Naive thymus-derived CD8-positive, alpha-beta T cell (primary cell): ENCODE measurements around the gene LRRC42. TPM values are rescaled to one million over a fixed set of nuclear protein-coding genes. Genes with fewer than 3 reads are reported as not detected.

Experiments
- ATAC-seq, 2 donors: fragments of 150-1000 bp; cut with Tn5 transposase in 1 of 2; sonication (Bioruptor Pico), chemical (Tn5 transposase) in 1 of 2; 1 replicate in 1 of 2; 2 replicates in 1 of 2; pipeline ENCODE4 v1.10.0; 2021; ENCODE audit warnings: mild to moderate bottlenecking in 2 of 2, moderate library complexity in 2 of 2
- POLR2A ChIA-PET: fragments of 350-600 bp; sonication (Branson Sonifier 250); formaldehyde crosslinking; loops from one replicate; lab custom pipeline; 2021; ENCODE audit warnings: antibody characterized with exemption; lab: Charles Lee
- DNase-seq, 10 donors: peaks; one replicate each; pipeline versions ENCODE4 v3.0.0 to v3.0.0-alpha.2; 2020 to 2022
- H3K27ac Mint-ChIP-seq, 10 donors: one replicate each; pipeline ENCODE4 v1.8.0; 2020 to 2022; ENCODE audit warnings: mild to moderate bottlenecking in 10 of 10, mixed read lengths in 10 of 10, moderate library complexity in 4 of 10, inconsistent platforms in 1 of 10
- H3K27me3 Mint-ChIP-seq, 5 donors: one replicate each; pipeline ENCODE4 v1.8.0; 2021 to 2022; ENCODE audit warnings: mixed read lengths in 5 of 5
- H3K36me3 Mint-ChIP-seq, 3 donors: one replicate each; pipeline ENCODE4 v1.8.0; 2020 to 2022; ENCODE audit warnings: mixed read lengths in 3 of 3, mild to moderate bottlenecking in 2 of 3, inconsistent platforms in 1 of 3
- H3K4me1 Mint-ChIP-seq, 4 donors: one replicate each; pipeline ENCODE4 v1.8.0; 2021 to 2022; ENCODE audit warnings: mixed read lengths in 4 of 4
- H3K4me3 Mint-ChIP-seq, 10 donors: one replicate each; pipeline ENCODE4 v1.8.0; 2020 to 2022; ENCODE audit warnings: mild to moderate bottlenecking in 10 of 10, mixed read lengths in 10 of 10, moderate library complexity in 6 of 10, inconsistent platforms in 1 of 10
- H3K9me3 Mint-ChIP-seq, 9 donors: one replicate each; pipeline ENCODE4 v1.8.0; 2020 to 2022; ENCODE audit warnings: mixed read lengths in 9 of 9, mild to moderate bottlenecking in 3 of 9, inconsistent platforms in 1 of 9, moderate library complexity in 1 of 9
- polyA plus RNA-seq, 3 donors: library from polyadenylated mRNA; unstranded; fragments of 300-500 nt; fragmentation: Illumina TruSeq; gene quantifications; one replicate each; pipeline ENCODE4 v1.2.3, GENCODE V29; 2021
- total RNA-seq, 8 experiments: library from RNA in 2 of 8; stranded (reverse) in 2 of 8; gene quantifications; one replicate each; pipeline ENCODE4 v1.2.3 and lab custom pipeline; 2021 to 2026

Gene LRRC42
- 1 to 10 TPM; 7.8 to 9.8 TPM for total RNA-seq
- 10 to 100 TPM in 1 of 3 donors, 1 to 10 TPM in 2; 9.1 to 10.5 (median 9.1) TPM for polyA plus RNA-seq
- total RNA-seq (lab: John Stamatoyannopoulos, UW), result 0.98 to 18.3 (median 12.2) reads per million in 6 experiments

GRCh38 chr1:53946252-53947171 lies at the start of gene LRRC42:
LRRC42 (plus strand) TSS chr1:53946350; CDS start chr1:53952000, 5,650 bp downstream.
- peak; percentile 68 to 70 for ATAC-seq
- POLR2A ChIA-PET, result interaction anchor here (0.6 to 3.2 kb wide), 7 partner anchors 10 to 111 kb away, joined by 3 to 24 read pairs (median 5); partner anchors contain the start of genes NDC1, TCEANC2, TMEM59 and YIPF1
- H3K4me3 Mint-ChIP-seq, result peak within 1 kb of the TSS; percentile 93 to 98 (median 96)
- H3K4me1 Mint-ChIP-seq, result peaks cover 31 to 61% (median 57%) of the 10 kb centered on the region in 4 donors
- peak in 1 of 10 donors; percentile 87 for DNase-seq
- H3K36me3 Mint-ChIP-seq, result peaks cover 0 to 7% (median 0%) of the 10 kb centered on the region in 3 donors
- H3K27me3 Mint-ChIP-seq, result no peaks in the 10 kb centered on the region
- H3K27ac Mint-ChIP-seq, result peak within 1 kb of the TSS; percentile 87 to 98 (median 97)
- no peaks in the 10 kb centered on the region for H3K9me3 Mint-ChIP-seq

GRCh38 chr1:53896635-53897229 lies 49.4 kb upstream of the LRRC42 start:
- Mint-ChIP-seq H3K27ac (no peak overlapping the region), H3K4me1 (no peaks in the 10 kb centered on the region), H3K27me3 (peaks cover 6 to 16% (median 11%) of the 10 kb centered on the region in 5 donors), H3K4me3 (no peak overlapping the region), H3K9me3 (no peaks in the 10 kb centered on the region), H3K36me3 (peaks cover 0 to 5% (median 0%) of the 10 kb centered on the region in 3 donors)
- ATAC-seq (no peak), DNase-seq (no peak)
- POLR2A ChIA-PET, result interaction anchor here (0.6 kb wide), 1 partner anchor 56 kb away, joined by 5 read pairs; no protein-coding TSS in a partner anchor

GRCh38 chr1:53899206-53899628 lies 46.9 kb upstream of the LRRC42 start:
- no peak overlapping the region for H3K27ac Mint-ChIP-seq
- H3K27me3 Mint-ChIP-seq, result peaks cover 6 to 16% (median 11%) of the 10 kb centered on the region in 5 donors
- no peaks in the 10 kb centered on the region for H3K9me3 Mint-ChIP-seq
- ATAC-seq (no peak), DNase-seq (no peak)
- H3K36me3 Mint-ChIP-seq, result peaks cover 0 to 5% (median 0%) of the 10 kb centered on the region in 3 donors
- POLR2A ChIA-PET, result no interaction called here
- no peak overlapping the region for H3K4me3 Mint-ChIP-seq
- H3K4me1 Mint-ChIP-seq, result no peaks in the 10 kb centered on the region

- H3K36me3 Mint-ChIP-seq, result peaks cover 0 to 5% (median 0%) of the 10 kb centered on the region in 3 donors
- no peaks in the 10 kb centered on the region for H3K9me3 Mint-ChIP-seq
- H3K27me3 Mint-ChIP-seq, result peaks cover 6 to 14% (median 9%) of the 10 kb centered on the region in 5 donors
- no peak for DNase-seq
- no peak for ATAC-seq
- POLR2A ChIA-PET, result no interaction called here
- no peaks in the 10 kb centered on the region for H3K4me1 Mint-ChIP-seq
- no peak overlapping the region for H3K4me3 Mint-ChIP-seq
- no peak overlapping the region for H3K27ac Mint-ChIP-seq
Measured at GRCh38 chr1:53899708-53900107, 46.4 kb upstream of the LRRC42 start.

- Mint-ChIP-seq H3K27me3 (no peaks in the 10 kb centered on the region), H3K27ac (peak overlapping the region in 1 of 10 donors; percentile 9), H3K4me3 (no peak overlapping the region), H3K36me3 (peaks cover 0 to 2% (median 0%) of the 10 kb centered on the region in 3 donors), H3K4me1 (no peaks in the 10 kb centered on the region), H3K9me3 (no peaks in the 10 kb centered on the region)
- ATAC-seq, result no peak
- no peak for DNase-seq
- POLR2A ChIA-PET, result no interaction called here
Measured at GRCh38 chr1:53902235-53903138, 43.7 kb upstream of the LRRC42 start.

GRCh38 chr1:53905509-53905908 lies 40.6 kb upstream of the LRRC42 start:
- H3K36me3 Mint-ChIP-seq, result peaks cover 0 to 12% (median 5%) of the 10 kb centered on the region in 3 donors
- H3K27me3 Mint-ChIP-seq, result no peaks in the 10 kb centered on the region
- no peaks in the 10 kb centered on the region for H3K4me1 Mint-ChIP-seq
- H3K9me3 Mint-ChIP-seq, result no peaks in the 10 kb centered on the region
- no peak overlapping the region for H3K27ac Mint-ChIP-seq
- POLR2A ChIA-PET, result interaction anchor here (0.6 kb wide), 1 partner anchor 40 kb away, joined by 4 read pairs; the partner anchor contains the start of gene IFT25
- ATAC-seq (no peak), DNase-seq (no peak)
- no peak overlapping the region for H3K4me3 Mint-ChIP-seq

GRCh38 chr1:53906121-53906520 lies 40.0 kb upstream of the LRRC42 start:
- Mint-ChIP-seq H3K27me3 (no peaks in the 10 kb centered on the region), H3K36me3 (peaks cover 0 to 12% (median 5%) of the 10 kb centered on the region in 3 donors), H3K27ac (no peak overlapping the region), H3K4me3 (no peak overlapping the region), H3K9me3 (no peaks in the 10 kb centered on the region), H3K4me1 (no peaks in the 10 kb centered on the region)
- POLR2A ChIA-PET, result interaction anchor here (1.2 kb wide), 1 partner anchor 12 kb away, joined by 3 read pairs; the partner anchor contains the start of gene DIO1
- no peak for ATAC-seq
- DNase-seq, result no peak

GRCh38 chr1:53909946-53910345 lies 36.2 kb upstream of the LRRC42 start:
- Mint-ChIP-seq H3K4me3 (no peak overlapping the region), H3K27me3 (no peaks in the 10 kb centered on the region), H3K9me3 (no peaks in the 10 kb centered on the region), H3K36me3 (peaks cover 0 to 18% (median 9%) of the 10 kb centered on the region in 3 donors), H3K27ac (no peak overlapping the region), H3K4me1 (peaks cover 0 to 2% (median 0%) of the 10 kb centered on the region in 4 donors)
- DNase-seq (no peak), ATAC-seq (no peak)
- POLR2A ChIA-PET, result no interaction called here

GRCh38 chr1:53911442-53911841 lies 34.7 kb upstream of the LRRC42 start:
- no peak overlapping the region for H3K27ac Mint-ChIP-seq
- peaks cover 2 to 9% (median 8%) of the 10 kb centered on the region in 4 donors for H3K4me1 Mint-ChIP-seq
- peaks cover 0 to 30% (median 9%) of the 10 kb centered on the region in 3 donors for H3K36me3 Mint-ChIP-seq
- H3K4me3 Mint-ChIP-seq, result no peak overlapping the region
- ATAC-seq (no peak), DNase-seq (no peak)
- H3K27me3 Mint-ChIP-seq, result no peaks in the 10 kb centered on the region
- no peaks in the 10 kb centered on the region for H3K9me3 Mint-ChIP-seq
- POLR2A ChIA-PET, result no interaction called here

- DNase-seq, result no peak
- POLR2A ChIA-PET, result no interaction called here
- no peak for ATAC-seq
- no peak overlapping the region for H3K4me3 Mint-ChIP-seq
- peaks cover 2 to 17% (median 10%) of the 10 kb centered on the region in 4 donors for H3K4me1 Mint-ChIP-seq
- H3K9me3 Mint-ChIP-seq, result no peaks in the 10 kb centered on the region
- H3K36me3 Mint-ChIP-seq, result peaks cover 0 to 38% (median 8%) of the 10 kb centered on the region in 3 donors
- no peaks in the 10 kb centered on the region for H3K27me3 Mint-ChIP-seq
- peak overlapping the region in 3 of 10 donors; percentile 17 to 79 (median 58) for H3K27ac Mint-ChIP-seq
Measured at GRCh38 chr1:53913352-53914033, 32.7 kb upstream of the LRRC42 start.

GRCh38 chr1:53918343-53918742 lies 27.8 kb upstream of the LRRC42 start:
- POLR2A ChIA-PET, result no interaction called here
- Mint-ChIP-seq H3K4me1 (peaks cover 8 to 31% (median 15%) of the 10 kb centered on the region in 4 donors), H3K4me3 (no peak overlapping the region), H3K27me3 (no peaks in the 10 kb centered on the region), H3K27ac (peak overlapping the region in 2 of 10 donors; percentile 41 to 61), H3K9me3 (no peaks in the 10 kb centered on the region), H3K36me3 (peaks cover 0 to 61% (median 6%) of the 10 kb centered on the region in 3 donors)
- DNase-seq, result no peak
- no peak for ATAC-seq
